ENCODE results near the gene SLC2A8.
A peak's percentile ranks its signal among the peaks of the same experiment; 100 is the strongest.

Gene SLC2A8

DNA sequence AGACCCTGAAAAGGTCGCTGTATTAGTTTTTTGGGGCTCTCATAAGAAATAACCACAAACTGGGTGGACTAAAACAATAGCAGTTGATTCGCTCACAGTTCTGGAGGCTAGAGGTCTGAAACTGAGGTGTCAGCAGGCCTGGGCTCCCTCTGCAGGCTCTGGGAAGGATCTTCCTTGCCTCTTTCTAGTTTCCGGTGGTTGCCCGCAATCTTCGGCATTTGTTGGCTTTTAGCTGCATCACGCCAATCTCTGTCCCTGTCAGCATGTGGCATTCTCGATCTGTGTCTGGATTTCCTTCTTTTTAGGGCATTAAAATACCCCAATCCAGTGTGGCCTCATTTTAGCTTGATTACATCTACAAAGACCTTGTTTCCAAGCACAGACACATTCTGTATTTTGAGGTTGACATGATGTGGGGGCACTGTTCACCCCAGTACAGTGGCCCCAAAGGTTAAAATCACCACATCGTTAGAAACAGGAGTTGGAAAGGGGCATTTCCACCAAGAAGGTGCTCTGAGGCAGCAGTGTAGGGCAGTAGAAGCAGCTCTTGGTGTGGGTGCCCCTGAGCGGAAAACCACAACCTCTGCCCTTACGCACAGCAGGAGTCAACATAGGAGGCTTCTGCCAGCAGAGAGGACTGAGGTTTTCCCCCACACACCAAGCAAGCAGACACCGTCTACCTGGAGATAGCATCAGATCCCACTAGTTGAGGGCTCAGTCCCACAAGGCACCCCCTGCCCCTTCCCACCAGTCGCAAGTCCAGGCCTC, 40.7 kb downstream of the SLC2A8 start:
- no peak for DNase-seq

DNA sequence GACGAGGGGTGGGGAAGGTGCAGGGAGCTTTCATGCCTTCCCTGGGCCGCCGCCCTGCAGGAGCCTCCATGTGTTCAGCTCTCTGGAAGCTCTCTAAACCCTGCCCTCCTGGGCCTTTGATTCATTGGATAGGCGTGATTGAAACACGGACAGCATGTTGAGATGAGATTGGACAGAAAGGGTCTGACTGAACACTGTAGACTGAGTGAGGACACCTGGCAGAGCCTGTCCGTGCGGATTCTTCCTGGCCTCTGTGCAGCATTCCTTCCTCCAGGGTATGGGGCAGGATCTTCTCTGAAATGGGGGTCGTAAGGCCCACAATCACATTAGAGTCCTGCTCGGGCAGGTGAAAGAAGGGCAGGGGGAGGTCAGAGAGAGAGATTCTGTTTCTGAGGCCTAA, 41.4 kb downstream of the SLC2A8 start:
- DNase-seq: no peak

DNA sequence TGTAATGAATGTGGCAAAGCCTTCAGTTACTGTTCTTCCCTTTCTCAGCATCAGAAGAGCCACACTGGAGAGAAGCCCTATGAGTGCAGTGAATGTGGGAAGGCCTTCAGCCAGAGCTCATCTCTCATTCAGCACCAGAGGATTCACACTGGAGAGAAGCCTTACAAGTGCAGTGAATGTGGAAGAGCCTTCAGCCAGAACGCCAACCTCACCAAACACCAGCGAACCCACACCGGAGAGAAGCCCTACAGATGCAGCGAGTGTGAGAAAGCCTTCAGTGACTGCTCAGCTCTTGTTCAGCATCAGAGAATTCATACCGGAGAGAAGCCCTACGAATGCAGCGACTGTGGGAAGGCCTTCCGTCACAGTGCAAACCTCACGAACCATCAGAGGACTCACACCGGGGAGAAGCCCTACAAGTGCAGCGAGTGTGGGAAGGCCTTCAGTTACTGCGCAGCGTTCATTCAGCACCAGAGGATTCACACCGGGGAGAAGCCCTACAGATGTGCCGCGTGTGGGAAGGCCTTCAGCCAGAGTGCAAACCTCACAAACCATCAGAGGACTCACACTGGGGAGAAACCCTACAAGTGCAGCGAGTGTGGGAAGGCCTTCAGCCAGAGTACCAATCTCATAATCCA, 47.4 kb downstream of the SLC2A8 start:
- no peak for DNase-seq

DNA sequence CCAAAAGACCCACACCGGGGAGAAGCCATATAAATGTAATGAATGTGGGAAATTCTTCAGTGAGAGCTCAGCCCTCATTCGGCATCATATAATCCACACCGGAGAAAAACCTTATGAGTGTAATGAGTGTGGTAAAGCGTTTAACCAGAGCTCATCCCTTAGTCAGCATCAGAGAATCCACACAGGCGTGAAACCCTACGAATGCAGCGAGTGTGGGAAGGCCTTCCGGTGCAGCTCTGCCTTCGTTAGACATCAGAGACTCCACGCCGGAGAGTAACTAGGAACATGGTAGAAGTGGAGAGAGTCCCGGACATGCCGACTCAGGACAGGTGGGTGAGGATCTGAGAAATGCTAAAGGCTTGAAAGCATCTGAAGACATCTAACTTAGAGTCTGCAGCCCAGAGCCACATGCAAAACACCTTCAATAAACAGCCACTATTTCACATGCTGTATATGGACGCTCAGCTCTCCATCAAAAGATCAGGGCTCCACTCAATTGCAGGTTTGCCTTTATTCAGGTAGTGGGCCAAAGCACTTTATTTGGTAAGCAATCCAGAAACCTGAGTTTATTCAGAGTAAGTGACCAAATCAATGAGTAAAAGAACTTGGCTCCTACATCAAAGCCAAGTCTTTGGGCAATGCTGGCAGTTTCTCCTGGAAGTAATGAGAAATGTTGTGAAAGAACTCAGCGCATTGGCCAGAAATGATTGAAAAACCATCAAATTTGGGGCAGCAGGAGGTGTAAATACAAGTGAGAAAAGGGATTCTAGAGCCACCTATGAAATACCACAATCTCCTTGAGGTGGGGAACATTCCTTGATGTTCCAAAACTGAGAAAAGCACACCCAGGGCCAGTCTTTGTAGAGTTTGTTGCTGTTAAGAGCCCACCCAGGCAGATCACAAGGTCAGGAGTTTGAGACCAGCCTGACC, 48.2 kb downstream of the SLC2A8 start:
- DNase-seq: no peak

DNA sequence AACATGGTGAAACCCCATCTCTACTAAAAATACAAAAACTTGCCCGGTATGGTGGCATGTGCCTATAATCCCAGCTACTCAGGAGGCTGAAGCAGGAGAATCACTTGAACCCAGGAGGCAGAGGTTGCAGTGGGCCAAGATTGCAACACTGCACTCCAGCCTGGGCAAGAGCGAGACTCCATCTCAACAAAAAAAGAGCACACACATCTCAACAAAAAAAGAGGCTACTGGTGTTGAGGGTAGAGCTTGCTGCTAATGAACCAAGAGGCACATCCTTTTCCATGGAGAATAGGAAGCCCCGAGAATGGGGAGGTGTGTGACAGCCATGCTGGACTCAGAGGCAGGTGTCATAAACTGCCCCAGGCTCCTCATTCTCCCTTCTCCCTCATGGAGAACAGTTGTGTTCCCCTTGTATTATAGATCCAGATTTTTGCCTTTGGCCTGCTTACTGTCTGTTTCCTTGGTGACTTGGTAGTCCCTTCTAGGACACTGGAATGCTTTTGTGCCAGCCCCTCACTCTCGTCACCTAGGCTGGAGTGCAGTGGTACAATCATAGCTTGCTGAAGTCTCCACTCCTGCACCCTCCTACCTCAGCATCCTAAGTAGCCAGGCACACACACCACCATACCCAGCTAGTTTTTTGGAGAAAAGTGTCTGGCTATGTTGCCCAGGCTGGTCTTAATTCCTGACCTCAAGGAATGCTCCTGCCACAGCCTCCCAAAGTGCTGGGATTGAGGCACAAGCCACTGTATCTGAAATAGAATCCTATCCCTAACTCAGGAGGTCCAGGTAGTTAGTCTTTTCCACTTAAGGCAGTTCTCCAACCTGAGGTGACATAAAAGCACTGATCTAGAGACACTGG, 49.1 kb downstream of the SLC2A8 start:
- no peak for DNase-seq

DNA sequence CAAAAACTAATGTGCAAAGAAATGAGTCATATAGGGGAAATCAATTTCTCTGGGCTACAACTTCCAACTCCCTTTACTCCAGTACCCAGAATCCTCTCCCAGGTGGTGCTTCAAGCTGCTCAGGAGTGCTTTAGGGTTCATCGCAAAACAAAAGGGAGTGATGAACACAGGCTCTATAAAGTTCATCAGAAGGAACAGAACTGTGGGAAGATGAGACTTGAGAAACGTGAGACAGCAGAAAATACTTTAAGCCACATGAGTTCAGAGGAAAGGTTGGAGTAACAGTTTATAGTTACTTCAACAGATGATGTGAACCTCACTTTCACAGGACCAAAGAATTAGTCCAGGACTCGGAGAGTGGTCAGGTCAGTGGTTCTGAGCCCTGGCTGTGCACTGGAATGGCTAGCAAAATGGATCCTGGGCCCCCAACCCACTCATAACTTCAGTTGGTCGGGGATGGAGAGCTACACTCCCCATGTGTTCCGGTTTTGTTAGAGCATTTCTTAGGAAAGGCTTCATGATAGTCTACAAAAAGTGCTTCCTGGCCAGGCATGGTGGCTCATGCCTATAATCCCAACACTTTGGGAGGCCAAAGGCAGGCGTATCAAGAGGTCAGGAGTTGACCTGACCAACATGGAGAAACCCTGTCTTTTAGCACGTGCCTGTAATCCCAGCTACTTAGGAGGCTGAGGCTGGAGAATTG, 49.9 kb downstream of the SLC2A8 start:
- no peak for DNase-seq

DNA sequence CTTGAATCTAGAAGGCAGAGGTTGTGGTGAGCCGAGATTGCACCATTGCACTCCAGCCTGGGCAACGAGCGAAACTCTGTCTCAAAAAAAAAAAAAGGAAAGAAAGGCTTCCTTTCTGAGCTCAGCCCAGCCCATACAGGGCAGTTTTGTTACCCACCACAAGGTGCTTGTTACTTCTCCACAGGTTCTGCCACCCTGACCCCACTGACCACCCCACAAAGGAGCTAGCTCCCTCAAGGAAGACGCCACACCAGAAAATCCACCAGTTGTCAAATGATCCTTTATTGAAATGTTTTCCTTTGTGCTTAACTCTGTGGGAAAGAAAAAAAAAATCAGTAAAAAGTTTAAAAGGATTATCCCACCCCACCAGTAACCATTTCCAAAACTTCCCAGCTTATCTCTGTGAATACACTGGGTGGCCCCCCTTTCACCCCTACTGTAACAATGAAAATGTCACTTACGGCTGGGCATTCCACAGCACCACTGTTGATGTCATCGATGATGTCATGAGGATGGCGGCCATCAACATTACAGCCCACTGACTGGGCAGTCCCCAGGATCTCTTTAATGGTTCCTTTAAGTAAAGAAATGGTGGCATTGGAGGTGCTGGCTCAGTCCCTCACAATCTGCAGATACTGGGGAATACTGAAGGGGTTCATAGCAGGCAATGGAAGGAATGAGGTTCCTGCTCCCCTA, 50.6 kb downstream of the SLC2A8 start:
- no peak for DNase-seq

DNA sequence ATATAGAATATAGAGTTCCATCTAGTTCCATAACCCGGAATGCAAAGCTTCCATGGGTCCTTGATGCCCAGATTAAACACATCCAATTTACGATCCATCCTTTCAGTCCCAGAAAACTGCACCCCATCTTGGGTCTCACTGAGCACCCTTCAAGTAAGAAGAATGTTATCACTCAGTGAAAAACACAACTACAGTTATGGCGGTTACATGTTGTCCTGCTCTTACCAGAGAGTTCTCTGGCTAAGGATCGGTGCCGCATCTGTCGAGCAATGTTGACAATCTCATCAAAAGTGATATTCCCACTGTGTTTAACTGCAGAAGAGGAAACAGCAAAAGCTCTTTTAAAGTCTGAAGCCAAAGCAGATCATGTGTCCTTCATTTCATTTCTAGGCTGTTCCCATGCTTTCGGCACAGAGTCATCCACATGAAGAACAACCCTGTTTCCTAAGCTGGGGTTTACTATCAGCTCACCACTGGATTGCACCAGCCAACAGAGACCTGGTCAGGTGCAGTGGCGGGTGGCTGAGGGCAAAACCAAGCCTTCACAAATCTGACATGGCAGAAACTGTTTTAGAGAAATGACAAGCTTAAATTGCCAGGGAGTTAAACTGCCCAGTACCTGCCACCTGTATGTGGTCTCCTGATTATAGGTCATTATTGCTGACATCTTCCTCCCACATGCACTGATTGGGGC, 51.3 kb downstream of the SLC2A8 start:
- DNase-seq: no peak

DNA sequence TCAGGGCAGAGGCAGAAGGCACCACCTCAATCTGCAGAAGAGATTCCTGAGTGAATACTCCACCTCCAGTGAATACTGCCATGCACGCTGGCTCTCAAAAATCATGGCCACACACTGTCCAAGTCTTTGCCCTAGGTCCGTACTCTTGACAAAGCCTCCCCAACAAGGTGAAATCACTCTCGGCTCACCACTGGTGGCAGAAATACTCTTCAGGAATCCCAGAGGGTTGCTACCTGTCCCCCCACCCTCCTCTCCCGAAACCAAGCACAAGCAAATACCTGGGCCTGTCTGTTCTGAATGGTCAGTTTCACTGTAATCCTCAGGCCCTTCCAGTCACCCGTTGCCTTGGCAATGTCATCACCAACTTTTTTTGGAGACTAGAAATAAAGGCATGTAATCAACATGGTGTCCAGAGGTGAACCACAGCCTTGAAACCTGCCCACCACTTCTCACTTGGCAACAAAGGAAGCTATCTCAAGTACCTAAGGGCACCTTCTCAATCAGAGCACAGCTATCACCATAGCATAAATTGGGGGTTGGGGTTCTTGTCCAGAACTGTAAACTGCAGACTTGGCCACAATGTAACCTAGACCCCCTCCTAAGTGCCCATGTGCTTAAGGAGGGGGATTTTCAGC, 52.5 kb downstream of the SLC2A8 start:
- DNase-seq: no peak

DNA sequence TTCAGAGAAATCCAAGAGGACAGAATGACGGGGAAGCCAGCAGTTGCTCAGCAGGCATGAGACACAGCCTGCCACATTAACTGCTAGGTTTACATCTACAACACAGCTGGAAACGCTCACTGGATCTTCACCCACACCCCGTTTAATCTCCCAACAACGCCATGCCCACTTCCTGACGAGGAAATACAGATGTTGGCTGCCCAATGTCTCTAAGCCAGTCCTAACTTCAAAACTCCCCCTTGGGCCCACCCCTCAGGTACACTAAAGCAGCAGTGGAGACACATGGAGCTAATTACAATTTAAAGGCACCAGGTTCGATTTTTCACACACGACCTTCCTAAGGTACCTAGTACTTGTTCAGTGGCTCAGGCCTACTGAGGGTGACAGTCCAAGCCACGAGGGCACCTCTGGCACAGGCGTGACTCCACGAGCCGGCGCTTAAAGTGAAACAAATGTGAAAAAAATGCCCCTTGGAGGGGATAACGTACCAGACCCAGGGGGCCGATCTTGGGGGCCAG, 53.3 kb downstream of the SLC2A8 start:
- DNase-seq: no peak

DNA sequence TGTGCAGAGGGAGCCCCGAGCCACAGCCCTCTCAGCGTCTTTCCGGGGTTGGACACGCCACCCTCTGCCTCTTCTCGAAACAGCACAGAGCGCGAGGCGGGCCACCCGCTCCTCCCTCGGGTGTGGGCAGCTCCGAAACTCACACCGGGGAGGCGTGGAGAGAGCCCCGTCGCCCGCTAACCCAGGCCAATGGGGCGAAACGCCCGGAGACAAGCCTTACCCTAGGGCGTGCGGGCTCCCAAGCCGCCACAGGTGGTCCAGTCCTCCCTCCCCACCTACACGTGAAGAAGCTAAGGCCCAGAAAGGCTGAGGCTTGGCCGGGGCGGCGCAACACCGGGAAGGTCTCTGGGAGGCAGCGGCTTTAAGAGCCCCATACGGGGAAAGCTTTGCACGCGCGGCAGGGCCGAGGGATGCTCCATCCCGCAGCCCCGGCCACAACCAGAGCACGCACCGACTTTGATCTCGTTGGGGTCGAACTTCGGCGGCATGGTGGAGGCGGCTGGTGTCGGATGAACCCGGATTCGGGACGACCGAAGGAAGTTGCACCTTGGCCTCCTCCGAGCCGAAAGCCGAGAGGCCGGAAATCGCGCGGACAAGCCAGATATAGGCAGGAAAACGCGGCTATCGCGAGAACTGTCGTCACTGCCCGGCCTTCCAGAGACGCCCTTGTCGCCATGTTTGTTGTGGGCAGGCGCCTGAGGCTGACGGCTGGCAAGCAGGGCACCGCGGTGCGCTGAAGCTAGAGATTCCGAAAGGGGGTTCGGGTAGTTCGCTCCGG, 54.0 kb downstream of the SLC2A8 start, which contains the start of the genes LRSAM1 and RPL12:
Gene LRSAM1, plus strand, starts transcription at position 681 of the 778 bp plus-strand sequence. CDS start 3,018 bp downstream, outside the sequence.
Gene RPL12, minus strand, starts transcription at position 577 of the 778 bp plus-strand sequence. Its CDS starts 89 bp downstream, at position 488.
- DNase-seq: peak; percentile 95

DNA sequence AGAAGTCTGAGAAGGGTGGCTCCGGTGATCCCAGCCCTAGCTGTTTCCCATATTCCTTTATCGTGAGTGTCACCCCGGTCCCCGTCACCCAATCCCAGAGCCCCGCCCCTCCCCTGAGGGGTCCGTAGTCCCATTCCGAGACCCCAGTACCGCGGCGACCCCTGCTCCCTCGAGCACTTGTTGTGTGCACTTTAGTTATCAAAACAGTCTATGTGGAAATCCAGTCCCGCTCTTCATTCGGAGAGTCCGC, 54.6 kb downstream of the SLC2A8 start:
- DNase-seq: no peak

DNA sequence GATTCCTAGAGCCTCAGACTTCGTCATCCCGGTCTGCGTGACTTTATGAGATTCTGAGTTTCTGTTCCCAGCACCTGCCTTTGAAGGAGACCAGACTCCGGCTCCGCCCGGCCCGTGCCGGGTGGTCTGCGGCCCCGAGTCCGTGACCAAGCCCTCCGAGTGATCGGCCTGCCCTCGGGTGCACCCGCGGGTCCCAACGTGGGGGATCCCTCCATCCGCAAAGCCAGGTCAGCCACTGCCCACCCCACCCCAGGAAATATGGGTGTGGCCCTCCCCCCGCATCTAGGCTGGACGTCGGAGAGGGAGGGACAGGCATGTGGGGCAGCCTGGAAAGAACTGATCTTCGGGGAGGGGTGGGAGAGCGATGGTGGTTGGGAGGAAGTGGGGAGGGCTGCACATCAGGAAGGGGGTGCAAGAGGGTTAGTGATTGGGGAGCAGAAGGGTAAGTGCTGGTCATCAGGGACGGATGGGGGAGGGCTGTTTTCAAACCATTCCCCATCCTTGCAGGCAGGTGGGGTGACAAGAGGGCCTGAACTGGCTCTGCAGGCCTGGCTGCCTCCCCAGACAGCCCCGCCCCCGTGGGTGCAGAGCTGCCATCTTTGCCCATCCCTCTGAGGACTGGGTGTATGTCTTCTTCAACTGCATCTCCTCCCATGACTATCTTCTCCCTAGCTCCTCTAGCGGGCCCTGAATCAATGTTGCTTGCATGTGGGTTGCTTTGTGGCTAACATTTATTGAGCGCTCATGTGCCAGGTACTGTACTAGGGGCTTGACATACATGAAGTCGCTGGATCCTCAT, 55.1 kb downstream of the SLC2A8 start:
- DNase-seq: peak; percentile 40

DNA sequence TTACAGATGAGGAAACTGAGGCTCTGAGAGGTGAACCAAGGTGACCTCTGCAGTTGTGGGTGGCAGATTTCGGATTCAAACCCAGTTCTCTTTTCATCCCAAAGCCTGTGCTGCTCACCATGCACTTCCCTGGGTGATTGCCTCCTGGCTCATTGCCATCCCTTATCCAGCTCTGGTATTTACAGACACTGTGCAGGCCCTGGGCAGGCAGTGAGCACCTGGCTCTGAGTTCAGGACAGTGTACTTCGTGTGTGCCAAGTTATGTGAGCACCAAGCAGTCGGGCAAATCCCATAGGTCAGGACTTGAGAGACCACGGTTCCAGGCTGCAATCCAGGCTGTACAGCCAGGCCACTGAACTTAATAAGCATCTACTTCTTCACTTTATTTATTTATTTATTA, 55.7 kb downstream of the SLC2A8 start:
- peak; percentile 19 for DNase-seq

DNA sequence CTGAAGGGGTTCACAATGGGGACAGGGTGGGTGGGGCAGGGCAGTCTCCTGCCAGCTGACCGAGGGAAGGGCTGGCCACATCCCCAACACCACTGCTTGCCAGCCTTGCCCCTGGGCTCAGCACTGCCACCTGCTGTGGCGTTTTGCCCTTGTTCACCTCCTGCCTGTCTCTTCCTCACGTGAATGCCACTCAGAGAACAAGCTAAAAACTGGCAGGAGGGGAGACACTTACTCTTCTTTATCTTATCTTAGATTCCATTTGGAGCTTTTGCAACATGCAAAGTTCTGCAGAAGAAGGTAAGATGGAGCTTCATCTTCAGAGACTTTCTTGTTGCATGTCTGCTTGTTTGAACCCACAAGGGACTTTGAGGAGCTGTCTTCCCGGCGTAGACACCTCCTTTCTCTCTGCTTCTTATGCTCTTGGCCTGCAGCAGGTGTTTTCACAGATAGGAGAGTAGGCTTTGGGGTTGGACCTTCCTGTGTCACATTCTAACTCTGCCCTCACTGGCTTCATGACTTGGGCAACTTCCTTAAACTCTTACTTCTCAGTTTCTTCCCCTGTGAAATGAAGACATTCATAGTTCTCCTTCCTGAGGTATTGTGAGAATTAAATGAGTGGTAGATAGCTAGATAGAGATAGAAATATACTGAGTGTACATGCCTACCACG, 58.5 kb downstream of the SLC2A8 start:
- no peak for DNase-seq

DNA sequence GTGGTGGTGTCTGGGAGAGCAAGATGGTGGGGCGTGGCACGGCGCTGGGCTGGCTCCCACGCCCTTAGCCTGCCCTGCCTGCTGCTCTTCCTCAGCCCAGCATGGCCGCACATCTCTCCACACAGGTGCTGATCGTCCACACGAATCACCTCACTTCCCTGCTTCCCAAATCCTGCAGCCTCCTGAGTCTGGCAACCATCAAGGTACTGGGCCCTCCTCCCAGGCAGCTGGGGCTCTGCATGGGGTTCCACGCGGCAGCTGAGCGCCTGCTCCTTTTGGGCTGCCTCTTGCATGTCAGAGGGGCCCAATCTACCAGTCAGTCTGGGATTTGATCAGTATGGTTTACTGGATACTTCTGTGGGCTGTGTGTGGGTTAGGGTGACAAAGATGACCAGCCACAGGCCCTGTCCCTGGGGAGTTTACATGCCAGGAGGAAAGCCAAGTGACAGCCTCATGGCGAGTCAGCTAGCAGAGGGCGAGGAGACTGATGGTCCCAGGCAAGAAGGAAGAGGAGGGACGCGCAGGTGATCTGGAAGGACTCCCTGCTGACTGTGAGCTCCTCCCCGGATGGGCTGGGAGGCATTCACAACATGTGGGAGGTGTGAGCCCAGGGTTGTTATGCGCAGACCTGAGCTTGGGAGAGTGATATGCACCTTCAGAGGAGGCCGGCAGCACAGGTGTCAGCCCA, 60.4 kb downstream of the SLC2A8 start:
- DNase-seq: no peak
